Endothelial cell of hepatic sinusoid (primary cell): ENCODE measurements around the gene STARD13.

Experiments used
- in situ Hi-C: cut with HindIII; loops from 2 replicates; pipeline ENCODE4 v1.10.0; 2017; ENCODE audit warnings: low sequenced_read_pairs

The STARD13 gene

DNA sequence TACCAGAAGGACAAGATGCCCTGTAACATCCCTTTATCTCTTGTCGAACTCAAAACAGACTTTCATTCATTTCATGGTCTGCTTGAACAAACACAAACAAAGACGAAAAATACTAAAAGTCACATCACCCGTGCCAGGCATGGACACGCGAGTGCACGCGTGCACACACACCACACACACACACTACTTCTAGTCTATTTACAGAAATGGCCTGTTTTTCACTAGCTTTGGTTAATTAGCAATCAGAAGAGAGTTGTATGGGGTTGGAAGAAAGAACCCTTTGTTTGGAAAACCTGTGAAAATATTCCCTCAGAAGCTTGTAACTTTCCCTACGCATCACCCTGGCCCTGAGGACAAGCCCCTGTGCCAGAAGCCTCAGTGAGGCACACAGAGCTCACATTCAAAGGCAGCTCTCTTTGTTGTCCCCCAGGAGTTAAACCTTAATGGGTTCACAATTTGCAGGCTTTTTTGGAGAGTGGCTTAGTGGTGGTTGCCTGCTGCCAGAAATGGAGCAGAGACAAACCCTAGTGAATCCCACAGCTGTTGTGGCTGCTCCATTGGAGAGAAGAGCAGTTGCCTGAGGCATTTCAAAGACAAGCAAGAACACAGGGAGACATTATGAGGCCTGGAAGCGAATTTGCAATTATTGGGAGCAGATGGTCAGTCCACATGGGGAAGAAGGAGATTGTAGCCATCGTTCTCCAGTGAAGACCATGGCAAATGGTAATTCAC lies 55.9 kb downstream of the STARD13 start:
- in situ Hi-C loops, result no loop called here

DNA sequence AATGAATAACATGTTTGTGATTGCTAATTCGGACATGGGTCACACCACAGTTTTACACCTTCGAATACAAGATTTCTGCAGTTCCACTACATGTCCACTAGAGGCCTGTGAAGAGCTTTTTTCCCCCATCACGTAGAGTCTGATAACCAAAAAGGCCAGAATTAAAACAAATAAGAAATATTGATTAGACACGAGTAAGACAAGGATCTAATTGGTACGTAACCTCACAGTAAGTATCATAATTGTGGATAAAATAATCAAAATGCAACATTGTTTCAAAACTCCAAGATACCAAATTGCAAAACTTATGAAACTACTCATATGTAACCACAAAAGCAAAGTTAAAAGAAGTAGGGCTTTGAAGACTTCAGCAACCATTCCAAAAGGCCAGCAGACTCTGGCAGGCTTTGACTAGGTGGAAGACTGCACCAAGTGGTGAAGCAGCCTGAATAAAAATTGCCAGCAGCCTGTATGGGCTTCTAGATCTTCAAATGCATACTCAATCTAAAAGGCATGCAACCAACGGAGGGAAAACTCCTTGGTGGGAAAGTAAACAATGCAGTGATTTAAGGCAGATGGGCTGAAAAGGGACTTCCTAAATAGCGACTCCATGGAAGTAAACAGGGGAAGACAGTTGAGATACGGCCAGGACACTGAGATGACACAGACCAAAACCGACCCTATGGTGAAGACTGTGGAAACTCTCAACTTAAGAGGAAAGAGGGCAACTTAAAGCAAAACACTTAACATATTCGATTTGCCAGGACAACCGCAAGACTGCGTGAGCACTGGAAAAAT lies 56.7 kb downstream of the STARD13 start:
- in situ Hi-C loops, result no loop called here

DNA sequence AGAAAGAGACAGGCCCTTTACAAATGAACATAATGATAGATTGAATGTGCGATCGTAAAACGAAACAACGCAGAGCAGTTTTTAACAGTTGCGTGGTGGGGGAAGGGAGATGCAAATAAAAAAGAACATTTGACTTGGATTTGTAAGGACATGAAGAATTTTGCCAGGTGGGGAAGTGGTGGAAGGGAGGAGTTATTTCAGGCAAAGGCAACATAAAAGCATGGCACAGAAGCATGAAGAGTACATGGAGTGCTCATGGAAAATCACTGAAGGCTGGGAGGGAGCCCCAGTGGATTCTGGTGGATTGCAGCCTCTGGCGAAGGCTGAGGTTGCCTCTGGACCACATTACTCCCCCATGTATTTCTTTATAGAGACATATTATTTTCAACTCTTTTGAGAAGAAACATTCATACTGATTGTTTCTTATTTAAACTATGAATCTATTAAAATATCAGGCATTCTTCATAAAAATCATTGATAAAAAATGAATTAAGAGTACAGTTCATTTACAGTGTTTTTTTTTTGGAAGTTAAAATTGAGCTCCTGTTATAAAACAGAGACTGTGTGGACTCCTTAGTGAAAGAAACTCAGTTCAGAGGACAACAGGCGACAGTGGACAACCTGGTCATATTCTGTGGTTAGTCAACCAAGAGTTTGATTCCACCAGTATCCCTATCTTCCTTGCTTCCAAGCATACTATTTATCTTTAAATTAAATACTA lies 57.5 kb downstream of the STARD13 start:
- in situ Hi-C loops, result no loop called here

DNA sequence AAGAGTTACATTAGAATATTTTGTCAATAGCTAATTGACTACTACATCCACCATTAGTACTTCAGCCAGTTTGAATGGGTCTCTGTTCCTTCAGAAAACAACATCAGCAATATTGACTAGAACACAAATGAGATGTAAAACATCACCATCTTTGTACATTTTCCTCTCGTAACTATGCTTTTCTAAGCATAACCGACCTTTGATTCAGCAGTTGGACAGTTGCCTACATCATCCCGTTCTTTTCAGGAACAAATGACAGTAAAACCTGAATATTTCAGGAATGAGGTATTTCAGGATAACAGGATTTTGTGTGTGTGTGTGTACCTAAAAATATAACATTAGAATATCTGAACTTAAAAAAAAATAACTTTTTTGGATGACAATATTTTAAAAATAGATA lies 60.9 kb downstream of the STARD13 start:
- in situ Hi-C loops, result no loop called here

DNA sequence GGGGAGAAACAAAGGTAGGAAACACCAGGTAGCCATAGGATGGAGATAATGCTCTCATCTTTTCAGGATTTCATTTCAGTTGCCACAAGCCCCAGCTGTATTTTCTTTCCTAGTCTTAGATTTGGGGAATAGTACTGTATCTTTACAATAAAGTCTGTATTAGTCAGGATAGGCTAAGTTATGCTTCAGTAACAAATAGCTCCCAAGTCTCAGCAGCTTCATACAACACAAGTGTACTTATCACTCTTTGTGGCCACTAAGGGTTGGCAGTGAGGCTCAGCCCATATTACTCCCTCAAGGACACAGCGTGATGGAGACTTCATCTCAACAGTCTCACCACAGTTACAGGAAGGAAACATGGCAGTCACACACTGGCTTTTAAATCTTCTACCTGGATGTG lies 61.4 kb downstream of the STARD13 start:
- in situ Hi-C loops, result no loop called here

DNA sequence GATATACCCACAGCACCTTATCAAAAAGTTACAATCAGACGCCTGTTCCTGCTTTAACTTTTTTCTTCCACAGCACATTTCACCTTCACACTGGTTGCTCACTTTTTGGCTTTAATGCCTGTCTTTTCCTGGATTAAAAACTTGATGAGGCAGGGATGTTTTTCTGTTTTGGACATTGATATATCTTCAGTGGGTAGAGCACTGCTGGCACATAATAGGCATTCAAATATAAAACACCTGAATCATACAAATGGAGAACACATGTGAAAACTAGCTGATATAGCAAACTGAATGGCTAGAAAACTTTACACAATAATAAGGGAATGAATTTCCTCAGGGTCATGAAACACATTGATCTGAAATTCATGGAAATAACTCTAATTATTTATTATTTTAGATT lies 65.6 kb downstream of the STARD13 start:
- in situ Hi-C loops, result no loop called here

DNA sequence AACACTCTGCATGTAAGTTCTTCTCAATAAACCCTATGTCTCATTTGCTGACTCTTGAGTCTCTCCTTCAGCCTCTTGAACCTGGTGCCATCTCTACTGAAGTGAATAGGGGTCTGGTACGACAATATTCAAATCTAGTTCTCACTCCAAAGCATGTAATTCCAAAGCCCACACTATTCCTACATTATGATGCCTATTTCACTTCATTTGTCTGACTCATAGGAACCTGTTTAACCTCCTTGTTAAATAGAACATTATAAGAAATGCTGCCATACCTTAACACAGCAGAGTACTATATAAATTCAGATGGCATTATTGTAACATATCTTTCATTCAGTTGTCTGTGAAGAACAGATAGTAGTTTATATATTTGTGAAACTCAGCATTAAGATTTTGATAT lies 67.1 kb downstream of the STARD13 start:
- in situ Hi-C loops, result no loop called here

DNA sequence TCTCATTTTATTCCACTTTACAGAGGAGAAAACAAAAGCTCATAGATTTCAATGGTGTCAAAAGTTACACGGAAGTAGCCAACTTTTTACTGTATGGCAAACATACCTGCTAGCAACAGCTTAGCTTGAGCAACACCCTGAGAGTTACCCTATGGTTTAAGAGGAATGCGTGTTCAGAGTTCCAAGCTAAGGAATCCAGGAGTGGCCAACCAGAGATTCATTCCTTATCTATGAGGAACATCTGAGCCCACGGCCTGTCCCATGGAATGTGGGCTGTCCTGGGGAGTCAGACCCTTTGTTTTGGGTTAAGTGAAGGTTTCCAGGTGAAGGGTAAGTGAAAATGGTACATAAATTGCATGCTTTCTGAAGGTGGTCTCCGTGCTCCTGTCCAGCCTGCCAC lies 67.5 kb downstream of the STARD13 start:
- in situ Hi-C loops, result no loop called here

DNA sequence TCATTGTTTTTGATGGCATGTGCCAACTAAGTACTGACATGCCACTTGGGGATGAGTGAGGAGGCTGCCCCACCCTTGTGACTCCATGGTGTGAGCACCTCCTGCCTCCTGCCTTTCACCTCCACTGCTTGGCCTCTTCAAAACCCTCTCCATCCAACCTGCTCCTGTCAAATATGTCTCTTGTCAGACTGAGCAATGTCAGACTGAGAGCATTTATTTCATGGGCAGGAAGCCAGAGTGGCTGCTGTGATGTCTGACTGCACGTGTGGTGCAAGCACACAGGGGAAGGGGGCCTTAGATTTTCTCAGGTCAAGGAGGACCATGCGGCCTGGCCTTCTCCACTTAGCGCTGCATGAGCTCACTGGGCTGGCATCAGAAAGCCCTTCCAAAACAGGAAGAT lies 68.3 kb downstream of the STARD13 start:
- in situ Hi-C loops, result no loop called here

DNA sequence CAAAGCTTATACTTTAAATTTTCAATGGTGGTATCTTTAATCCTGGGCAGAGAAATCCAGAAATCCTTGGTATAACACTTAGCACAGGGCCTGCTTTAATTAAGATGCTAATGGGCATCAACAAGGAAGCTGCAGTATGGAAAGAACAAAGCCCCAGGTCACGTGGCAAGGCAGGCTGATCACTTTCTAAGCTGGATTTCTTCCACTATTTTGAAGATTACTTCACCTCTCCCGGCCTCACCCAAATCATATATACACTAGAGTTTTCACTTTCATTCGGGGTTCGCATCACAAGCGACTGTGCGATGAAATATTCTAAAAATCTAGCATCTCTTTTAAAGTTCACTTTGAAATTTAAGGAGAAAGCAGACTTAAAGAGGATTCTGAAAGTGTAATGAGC lies 71.8 kb downstream of the STARD13 start:
- in situ Hi-C loops, result no loop called here

DNA sequence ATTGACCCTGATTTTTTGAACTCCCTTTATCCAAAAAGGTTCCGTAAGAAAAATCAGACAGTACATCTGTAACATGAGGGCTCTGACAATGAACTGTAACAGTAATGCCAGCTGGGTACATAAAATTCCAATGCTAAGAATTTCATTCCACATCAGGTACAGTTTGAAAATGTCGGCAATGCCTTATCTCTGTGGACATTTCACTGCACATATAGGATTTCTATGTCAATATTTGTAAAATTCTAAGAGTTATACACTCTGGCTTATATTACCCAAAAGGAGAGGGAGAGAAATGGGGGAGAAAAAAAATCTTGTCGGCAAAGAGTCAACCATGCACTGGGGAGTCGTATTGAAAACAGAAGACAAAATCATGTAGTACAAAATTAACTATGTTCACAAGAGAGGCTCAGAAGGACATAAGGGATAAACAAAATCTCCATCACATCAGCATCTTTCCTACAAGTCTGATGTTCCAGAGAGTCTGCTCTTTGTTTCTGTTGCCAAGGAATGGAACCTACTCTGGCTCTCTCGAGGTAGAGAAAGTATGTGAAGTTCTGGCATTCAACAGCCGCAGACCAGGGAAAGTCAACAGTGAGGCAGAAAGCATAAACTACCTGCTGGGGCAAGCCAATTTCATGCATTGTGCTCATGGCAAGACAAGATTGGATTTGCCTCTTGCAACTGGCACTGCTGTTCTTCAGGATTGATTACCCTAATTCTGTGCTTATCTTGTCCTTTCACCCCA lies 72.4 kb downstream of the STARD13 start:
- in situ Hi-C loops, result no loop called here

DNA sequence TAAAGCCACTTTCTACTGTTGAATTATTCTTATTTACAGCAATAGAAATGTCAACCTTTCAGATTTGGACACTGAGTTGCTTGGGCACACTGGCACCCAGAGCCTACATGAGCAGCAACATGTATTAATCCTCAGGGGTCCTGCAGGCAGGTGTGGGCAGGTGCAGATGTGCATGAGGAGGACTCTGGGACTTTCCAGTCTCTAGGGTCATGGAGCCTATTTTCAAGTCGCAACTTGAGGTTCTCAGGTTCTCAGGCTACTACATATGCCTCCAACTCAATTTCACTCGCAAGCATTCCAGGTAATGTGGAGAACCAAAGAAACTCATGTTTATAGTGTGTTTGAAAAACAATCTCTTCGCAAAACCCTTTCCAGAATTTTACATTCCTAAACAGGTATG lies 73.2 kb downstream of the STARD13 start:
- in situ Hi-C loops, result no loop called here

DNA sequence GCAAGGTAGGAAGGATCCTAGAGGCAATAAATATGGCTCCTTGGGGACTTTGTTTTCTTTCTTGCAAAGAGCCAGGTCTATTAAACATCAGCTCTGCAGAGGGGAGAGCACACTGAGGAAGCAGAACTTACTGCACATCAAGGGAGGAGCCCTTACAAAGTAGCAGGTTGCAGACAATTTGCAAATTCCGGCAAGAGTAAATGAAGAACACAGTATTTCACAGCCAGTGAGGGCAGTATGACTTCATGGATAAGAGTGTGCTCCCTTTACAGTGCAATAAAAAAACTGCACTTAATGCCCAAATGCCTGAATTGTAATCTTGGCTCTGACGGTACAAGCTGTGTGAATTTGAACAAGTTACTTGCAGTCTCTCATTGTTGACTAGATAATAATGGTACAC lies 75.5 kb downstream of the STARD13 start:
- in situ Hi-C loops, result no loop called here

DNA sequence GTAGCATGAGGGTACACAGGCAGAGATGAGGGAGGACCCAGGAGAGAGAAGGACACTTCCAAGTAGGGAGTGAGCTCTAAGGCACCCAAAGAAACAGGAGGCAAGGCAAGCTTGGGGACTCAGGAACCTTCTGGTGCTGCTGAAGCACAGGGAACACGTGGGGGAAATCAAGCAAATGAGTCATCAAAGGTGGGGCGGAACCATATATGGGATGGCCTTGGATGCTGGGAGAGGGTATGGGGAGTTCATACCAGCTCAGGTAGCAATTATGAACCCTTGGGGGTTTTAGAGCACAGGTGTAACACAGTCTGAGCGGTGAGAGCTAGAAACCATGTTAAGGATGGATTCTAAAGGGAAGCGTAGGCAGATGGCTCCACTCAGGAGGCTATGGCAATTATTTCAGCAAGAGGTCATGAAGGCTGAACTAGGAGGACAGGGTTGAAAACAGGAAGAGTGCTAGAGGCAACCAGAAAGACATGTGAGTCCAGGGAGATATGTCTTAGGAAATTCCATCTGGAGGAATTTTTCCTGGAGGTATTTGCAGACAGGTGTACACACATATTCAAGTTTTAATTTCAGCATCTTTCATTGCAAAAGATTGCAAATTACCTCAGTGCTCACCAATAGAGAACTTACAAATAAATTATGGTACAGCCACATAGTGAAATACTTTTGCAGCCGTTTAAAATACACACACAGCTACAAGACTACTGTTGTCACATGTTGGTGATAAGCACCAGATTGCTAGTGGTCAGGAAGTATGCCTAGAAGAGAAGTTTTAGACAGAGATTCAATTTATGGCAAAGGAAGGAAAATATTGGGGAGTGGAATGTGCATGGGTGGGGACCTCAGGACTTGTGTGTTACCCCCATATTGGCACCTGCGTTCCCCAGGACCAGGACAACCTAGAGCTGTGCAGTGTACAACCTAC lies 77.0 kb downstream of the STARD13 start:
- in situ Hi-C loops, result no loop called here

DNA sequence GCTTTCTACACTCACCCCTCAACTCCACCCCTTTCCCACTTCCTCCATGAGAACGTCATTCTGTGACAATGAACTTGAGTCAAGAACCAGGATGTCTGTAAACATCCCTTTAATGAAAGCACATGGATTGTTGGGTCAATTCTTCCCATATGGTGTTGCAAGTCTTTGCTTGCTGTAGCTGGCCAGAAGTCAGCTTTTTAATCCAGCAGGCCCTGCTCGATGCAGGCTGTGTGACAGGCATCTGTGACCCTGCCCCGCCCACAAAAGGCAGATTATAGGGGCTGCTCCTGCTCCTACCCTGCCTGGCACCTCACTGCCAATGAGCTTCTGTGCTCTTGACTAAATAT lies 78.0 kb downstream of the STARD13 start:
- in situ Hi-C loops, result no loop called here

DNA sequence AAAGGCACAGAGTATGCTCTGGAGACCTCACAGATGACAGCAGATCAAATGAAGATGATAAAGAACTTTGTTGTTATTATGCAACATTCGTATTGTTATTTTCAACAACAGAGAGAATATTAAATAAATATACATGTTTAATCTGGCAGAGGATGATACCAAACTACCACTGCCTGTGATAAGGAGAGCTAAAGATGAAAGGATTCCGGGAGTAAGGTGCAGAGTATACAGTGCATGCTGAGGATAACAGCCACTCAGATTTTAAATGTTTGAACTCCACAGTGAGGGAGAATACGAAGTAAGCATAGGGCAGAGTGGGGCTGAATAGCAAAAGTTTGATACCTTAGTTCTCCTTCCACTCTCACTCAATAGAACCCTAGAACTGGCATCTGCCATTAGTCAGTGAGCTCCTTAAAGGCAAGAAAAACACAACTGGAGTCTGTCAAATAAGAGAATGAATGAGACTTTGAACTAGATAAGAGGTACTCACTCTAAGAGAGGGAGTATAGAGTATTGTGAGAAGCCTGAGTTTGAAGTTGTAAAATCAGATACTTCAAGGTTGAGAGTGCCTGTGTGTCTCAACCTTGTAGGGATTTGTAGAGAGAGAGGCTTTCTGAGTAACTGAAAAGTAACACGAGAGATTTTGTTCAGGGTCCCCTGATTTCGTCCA lies 78.5 kb downstream of the STARD13 start:
- in situ Hi-C loops, result no loop called here

DNA sequence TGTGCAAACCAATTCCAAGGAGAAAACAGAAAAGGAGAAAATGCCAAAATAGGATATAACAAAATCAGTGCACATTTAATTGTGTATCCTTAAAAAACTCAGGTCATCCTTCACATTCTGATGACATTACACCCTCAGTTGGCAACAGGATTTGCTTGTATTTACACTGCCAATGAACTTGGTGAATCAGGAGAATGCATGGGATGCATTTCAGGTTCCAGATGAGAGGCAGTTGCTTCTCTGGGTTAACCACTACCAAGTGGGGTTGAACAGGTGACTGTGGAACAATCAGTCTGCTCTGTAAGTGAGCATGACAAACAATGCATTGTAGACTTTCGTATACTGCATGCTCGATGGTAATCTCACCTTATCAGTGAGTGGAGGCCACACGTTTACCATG lies 79.1 kb downstream of the STARD13 start:
- in situ Hi-C loops, result no loop called here

DNA sequence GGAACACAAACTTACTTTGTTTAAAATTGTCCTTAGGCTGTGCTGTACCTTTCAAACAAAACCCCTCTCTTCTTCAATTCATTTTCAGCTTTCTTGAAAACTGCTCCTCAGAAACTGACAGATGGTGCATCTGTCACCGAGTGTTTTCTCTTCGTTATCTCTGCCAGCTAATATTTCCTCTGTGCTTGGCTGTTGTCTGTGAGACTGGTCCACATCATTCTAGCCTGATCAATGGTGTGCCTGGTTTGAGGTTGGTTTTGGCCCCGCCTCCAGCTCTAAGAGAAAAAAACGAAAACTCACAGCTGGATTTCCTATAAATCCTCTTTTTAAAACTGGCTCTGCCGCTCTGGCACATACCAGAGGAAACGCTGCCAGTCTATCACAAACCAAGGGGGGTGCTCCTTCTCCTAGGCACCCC lies 79.7 kb downstream of the STARD13 start:
- in situ Hi-C loops, result no loop called here

DNA sequence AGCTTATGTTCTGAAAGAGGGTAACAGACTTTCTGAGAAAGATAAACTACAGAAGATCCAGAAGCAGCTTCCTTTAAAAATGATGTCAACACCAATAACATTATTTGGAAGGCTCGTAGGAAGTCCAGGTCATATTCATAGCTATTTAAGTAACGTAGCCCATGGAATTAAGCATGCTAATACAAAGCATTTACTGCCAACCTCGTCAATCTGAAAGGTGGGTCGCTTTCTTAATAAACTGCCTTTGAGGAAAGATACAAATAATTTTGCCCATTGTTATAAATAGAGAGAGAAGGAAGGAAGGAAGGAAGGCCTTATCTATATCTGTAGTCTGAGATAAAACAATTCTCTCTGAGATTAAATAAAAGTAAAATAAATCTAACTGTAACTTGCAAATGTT lies 80.3 kb downstream of the STARD13 start:
- in situ Hi-C loops, result no loop called here
